Right renal pelvis (tissue), 4 donors: ENCODE results near the gene KCNQ1. TPM values are rescaled to one million over a fixed set of nuclear protein-coding genes. Genes with fewer than 3 reads are reported as not detected.
A peak's percentile ranks its signal among the peaks of the same experiment; 100 is the strongest.

ENCODE experiments used
- DNase-seq, 4 donors: peaks; one replicate each; pipeline ENCODE4 v3.0.0-alpha.2; 2013; ENCODE audit warnings: low read depth in 4 of 4, low spot score in 3 of 4, missing footprints in 1 of 4
- polyA plus RNA-seq, 4 donors: library from polyadenylated mRNA; unstranded; fragments of 120-200 nt; gene quantifications; one replicate each; pipeline ENCODE4 v1.2.1, GENCODE V29; 2013; ENCODE audit not compliant: insufficient read length in 4 of 4

The KCNQ1 gene
- polyA plus RNA-seq, 4 donors = 9.8 to 13.2 (median 12.0) TPM

- peak in 3 of 4 donors; percentile 56 to 72 (median 58) for DNase-seq
Observed at GRCh38 chr11:2531277-2531986, 86.6 kb downstream of the KCNQ1 start.

DNA sequence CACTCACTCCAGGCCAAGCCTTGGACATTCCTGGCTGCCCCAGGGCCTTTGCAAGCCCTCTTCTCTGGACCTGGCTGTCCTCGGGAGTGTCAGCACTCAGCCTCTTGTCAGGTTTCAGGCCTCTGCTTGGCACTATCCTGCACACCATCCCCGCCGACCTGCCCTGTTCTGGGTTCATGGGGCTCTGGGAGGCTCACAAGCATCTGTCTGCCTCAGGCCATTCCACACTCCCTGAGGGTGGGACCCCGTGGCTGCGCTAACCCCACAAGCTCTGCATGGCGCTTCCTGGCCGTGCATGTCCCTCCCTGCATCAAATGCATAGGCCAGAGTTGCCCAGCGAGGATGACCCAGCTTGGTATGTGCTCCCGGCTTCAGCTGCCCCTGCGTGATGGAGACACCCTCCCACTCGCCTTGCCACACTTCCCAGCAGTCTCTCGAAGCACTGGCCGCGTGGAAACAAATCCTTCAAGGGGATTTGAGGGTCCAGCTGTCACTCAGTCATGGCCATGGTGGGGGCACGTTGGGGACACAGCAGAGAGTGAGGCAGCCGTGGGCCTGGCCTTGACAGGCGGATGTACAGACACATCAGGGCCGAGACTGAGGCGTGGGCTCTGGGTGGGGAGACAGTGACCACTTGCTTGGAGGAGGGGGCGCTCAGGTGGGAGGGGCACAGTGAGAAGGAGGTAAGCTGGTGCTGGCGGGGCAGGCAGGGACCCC is 87.3 kb downstream of the KCNQ1 start:
- DNase-seq = no peak

GRCh38 chr11:2532704-2533586 is 88.1 kb downstream of the KCNQ1 start:
- peak; percentile 75 to 94 (median 80) for DNase-seq

- no peak for DNase-seq
Observed at GRCh38 chr11:2533587-2534133, 88.9 kb downstream of the KCNQ1 start.

DNA sequence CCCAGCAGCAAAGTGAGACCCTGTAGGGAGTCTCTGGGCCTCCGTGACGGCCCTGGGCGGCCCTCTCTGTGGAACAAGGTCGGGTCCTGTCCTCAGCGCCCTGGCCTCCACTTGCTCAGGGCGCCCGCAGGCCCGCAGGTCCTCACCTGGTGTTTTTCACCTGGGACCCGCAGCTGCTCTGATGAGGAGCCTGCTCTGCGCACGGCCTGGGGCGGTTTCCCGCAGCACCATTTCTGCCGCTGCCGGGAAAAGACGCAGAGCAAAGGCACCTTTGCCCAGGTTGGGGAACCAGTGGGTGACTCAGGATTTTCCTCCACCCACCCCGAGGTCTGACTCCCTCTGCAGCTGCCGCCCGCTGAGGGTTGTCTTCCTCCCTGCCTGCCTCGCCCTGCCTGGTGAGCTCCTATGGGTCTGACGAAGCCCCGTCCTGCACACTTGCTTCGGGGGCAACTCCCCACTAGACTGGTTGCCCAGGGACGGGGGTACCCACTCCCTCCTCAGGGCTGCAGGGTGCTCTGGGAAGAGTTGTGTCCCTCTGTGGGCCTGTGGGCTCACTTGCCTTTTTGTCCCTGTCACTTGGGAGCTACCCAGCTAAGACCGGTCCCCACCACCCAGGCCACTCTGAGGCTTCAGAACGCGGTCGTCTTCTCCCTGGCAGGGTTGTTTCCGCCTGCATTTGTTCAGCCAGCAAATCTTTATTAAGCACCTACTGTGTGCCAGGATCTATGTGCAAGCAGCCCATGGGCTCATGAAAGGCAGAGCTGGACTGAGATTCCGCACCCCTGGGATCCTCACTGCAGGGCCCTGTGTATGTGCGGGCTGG is 89.5 kb downstream of the KCNQ1 start:
- DNase-seq = no peak

DNA sequence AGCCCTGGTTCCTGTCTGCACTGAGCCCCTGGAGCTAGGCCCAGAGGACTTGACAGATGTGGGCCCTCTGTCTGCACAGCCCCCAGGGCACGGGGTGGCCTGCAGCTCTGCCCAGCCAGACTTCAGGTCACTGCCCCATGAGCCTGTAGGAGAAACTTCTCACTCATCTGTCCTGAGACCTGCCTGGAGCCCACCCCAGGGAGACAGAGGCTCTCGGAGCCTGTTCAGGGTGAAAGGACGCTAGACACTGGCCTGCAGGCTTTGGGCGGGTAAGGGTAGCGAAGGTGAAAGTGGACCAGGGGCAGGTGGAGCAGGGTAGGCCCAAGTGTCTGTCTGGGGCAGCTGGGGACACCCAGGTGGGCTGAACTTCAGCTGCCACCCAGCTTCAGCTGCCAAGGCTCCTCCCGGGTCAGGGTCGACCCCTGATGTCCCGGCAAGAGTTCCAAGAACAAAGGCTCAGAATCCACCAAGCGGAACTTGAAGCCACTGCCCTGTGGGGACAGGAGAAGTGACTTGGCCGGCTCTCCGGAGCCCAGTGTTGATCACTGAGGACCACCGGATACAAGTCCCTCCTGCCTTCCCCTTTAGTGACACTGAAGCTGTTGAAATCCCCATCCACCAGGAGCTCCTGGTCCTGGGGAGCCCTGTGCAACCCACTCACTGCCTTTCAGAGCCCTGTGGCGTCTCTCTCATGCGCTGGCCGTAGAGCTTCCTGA is 90.3 kb downstream of the KCNQ1 start:
- no peak for DNase-seq

GRCh38 chr11:2535673-2536439 is 91.0 kb downstream of the KCNQ1 start:
- DNase-seq = no peak

- DNase-seq = no peak
Observed at GRCh38 chr11:2536440-2536989, 91.7 kb downstream of the KCNQ1 start.

- no peak for DNase-seq
Observed at GRCh38 chr11:2537010-2537705, 92.3 kb downstream of the KCNQ1 start.

DNA sequence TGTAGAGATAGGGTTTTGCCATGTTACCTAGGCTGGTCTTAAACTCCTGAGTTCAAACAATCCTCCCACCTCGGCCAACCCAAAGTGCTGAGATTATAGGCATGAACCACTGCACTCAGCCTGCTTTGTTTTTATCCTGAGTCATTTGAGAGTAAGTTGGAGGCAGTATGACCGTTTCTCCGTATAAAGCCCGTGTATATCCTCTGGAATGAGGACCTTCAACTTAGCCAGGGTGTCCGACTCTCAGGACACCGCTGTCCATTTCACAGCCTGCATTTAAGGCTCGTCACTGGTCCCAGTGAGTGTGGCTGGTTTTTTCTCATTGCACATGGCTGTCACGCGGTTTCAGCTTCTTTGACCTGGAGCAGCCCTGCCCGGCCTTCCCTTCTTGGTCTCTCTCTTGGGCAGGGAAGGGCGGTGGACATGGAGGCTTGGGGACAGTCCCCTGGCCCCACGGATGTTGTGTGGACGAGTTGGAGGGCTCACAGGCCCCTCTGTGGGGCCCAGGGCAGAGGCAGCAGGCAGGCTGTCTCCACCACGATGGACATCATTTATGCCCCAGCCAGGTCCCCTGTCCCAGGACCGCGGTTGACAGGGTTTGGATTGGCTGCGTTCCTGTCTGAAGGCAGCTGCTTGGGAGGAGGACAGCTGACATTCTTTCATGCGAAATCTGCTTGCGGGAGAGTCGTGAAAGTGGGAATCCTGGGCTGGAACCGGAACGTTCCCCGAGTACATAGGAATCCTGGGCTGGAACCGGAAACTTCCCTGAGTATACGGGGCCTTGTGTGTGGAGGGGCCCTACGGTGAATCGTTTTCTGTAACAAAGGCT is 93.3 kb downstream of the KCNQ1 start:
- no peak for DNase-seq

DNA sequence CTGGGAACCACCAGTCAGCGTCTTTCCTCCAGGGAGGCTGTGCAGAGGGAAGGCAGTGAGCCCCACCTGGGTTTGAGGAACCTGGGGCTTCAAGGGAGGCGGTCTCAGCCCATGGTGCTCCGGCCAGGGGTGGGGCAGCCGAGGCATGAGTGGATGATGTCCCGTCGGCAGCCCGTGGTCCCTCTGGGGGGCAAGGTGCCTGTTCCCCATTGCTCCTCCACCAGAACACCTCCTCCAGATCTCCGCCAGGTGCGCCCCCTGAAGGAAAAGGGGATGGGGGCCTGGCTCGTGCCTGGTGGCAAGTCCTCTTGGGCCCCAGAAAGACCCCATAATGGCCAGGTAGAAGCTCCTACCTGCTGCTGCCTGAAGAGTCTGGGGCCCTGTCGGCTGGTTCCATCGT is 94.1 kb downstream of the KCNQ1 start:
- no peak for DNase-seq

- DNase-seq = no peak
Observed at GRCh38 chr11:2539371-2540222, 94.8 kb downstream of the KCNQ1 start.

DNA sequence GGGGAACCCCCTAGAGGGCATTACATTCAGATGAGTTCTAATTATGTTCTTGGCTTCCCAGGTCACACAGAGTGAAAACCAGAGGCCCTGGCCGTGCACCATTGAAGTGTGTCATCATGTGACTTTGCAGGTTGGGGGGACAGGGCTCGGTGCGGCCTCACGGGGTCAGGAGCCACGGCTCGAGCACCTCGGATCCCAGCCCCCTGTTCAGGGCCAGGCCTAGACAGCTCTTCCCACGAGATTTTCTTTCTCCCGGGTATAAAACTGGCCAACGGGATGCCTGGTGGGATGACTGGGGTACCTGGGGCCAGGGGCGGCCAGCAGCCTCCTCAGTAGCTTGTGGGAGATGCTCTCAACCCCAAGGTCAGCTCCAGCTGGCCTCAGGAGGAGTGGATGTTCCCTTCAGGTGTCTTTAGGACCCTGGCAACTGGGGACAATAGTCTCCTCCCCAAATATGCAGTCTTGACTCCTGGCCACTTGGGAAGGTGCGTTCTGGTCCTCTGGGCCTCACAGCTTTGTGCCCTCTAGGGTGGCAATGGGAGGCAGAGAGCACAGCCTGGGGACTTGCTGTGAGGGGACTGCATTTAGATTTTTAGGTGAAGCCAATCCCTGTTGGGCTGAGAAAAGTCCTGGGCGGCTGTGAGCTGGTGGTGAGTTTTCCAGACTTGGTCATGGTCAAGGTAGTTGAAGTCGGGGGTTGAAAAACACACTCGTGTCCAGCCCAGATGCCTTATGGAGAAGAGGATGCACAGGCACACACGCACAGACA is 95.6 kb downstream of the KCNQ1 start:
- DNase-seq = no peak

DNA sequence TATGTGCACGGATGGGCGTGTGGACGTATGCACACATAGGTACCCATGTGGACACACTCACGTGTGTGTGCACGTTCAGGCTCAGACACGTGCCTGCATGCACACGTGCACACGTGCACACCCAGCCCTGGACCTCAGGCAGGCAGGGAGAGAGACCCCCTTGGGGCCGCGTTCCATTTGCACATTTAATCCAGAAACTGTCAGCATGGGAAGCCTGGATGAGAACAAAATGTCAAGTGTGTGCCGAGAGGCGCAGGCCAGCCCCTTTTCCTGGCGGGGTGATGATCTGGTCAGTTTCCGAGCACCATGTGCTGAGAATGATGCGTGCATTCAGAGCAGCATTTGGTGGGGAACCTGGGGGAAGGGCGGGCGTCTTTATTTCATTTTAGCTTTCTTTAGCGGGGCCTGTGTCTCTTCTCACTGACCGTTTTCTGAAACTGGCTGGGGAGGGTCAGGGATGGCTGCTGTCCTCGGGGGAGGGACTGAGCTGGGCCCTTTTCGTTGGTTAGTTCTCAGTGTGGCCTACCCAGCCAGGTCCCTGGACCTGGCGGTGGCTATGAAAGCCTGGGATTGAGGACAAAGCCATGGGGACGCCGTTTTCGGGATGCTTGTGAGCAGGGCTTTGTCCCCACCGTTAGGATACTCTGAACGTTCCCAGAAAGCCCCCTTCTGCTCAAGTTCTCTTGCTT is 96.3 kb downstream of the KCNQ1 start:
- no peak for DNase-seq
